Osteoblast (primary cell): ENCODE measurements around the gene C13orf46. TPM values are rescaled to one million over a fixed set of nuclear protein-coding genes. Genes with fewer than 3 reads are reported as not detected.

Experiments
- DNase-seq: peaks from one replicate; pipeline ENCODE4 v3.0.0; 2011; ENCODE audit warnings: low spot score, mixed read lengths; ENCODE audit not compliant: insufficient read length; ENCODE audit errors: missing footprints
- H2AFZ ChIP-seq: 2 replicates; pipeline ENCODE4 v1.6.0; 2011; ENCODE audit warnings: mild to moderate bottlenecking, low read length
- H3K27ac ChIP-seq: 2 replicates; pipeline ENCODE4 v1.5.1; 2011; ENCODE audit warnings: mild to moderate bottlenecking, low read depth, low read length, moderate library complexity
- H3K27me3 ChIP-seq: 2 replicates; pipeline ENCODE4 v1.6.0; 2012; ENCODE audit warnings: mild to moderate bottlenecking, control low read depth, inconsistent platforms, low read length, moderate library complexity; ENCODE audit not compliant: insufficient read depth
- H3K36me3 ChIP-seq: 2 replicates; pipeline ENCODE4 v1.5.1; 2011; ENCODE audit warnings: mild to moderate bottlenecking, low read length, control low read depth, moderate library complexity; ENCODE audit not compliant: insufficient read depth
- H3K4me1 ChIP-seq: 2 replicates; pipeline ENCODE4 v1.5.1; 2011; ENCODE audit warnings: mild to moderate bottlenecking, low read length, control low read depth, moderate library complexity; ENCODE audit not compliant: insufficient read depth
- H3K4me2 ChIP-seq: 2 replicates; pipeline ENCODE4 v1.6.0; 2011; ENCODE audit warnings: mild to moderate bottlenecking, low read length; ENCODE audit not compliant: insufficient read depth
- H3K4me3 ChIP-seq: fragments of 200-600 bp; sonication (generic); 3 replicates; pipeline ENCODE4 v1.5.1; 2012; ENCODE audit warnings: mild to moderate bottlenecking, low read length, inconsistent platforms; ENCODE audit not compliant: insufficient read depth
- H3K79me2 ChIP-seq: 2 replicates; pipeline ENCODE4 v1.6.0; 2012; ENCODE audit warnings: mild to moderate bottlenecking, low read length, control low read depth, inconsistent platforms; ENCODE audit not compliant: insufficient read depth
- H3K9me3 ChIP-seq: 2 replicates; pipeline ENCODE4 v1.5.1; 2011; ENCODE audit warnings: low read depth, low read length, control low read depth
- H4K20me1 ChIP-seq: 2 replicates; pipeline ENCODE4 v1.6.0; 2012; ENCODE audit warnings: mild to moderate bottlenecking, low read length, control low read depth; ENCODE audit not compliant: insufficient read depth
- CTCF ChIP-seq: IDR thresholded peaks from 2 replicates; pipeline ENCODE4 v1.5.1; 2011; ENCODE audit warnings: mild to moderate bottlenecking, low read depth, low read length, moderate library complexity; ENCODE audit errors: extremely low read depth
- total RNA-seq: library from RNA; depleted of rRNA; stranded (reverse); fragments of >200 nt; gene quantifications from 2 replicates; pipeline ENCODE4 v1.2.3, GENCODE V29; 2012

C13orf46 gene
- total RNA-seq, 1 donor: 0.36 TPM

- H3K4me3 ChIP-seq: no peak overlapping the region
- no peak overlapping the region for H3K4me2 ChIP-seq
- no peak for DNase-seq
- no peaks in the 10 kb centered on the region for H4K20me1 ChIP-seq
- no peak overlapping the region for H3K27ac ChIP-seq
- no peaks in the 10 kb centered on the region for H3K9me3 ChIP-seq
- H3K36me3 ChIP-seq: peaks cover 46% of the 10 kb centered on the region
- peaks cover 6% of the 10 kb centered on the region for H3K4me1 ChIP-seq
- no peaks in the 10 kb centered on the region for H3K79me2 ChIP-seq
- no peak for TF ChIP-seq CTCF
- H2AFZ ChIP-seq: no peak overlapping the region
- H3K27me3 ChIP-seq: no peaks in the 10 kb centered on the region
These were observed 3.8 kb downstream of the C13orf46 start for GRCh38 chr13:113969973-113970611.

GRCh38 chr13:113969311-113969972, 4.4 kb downstream of the C13orf46 start:
- H4K20me1 ChIP-seq: no peaks in the 10 kb centered on the region
- TF ChIP-seq CTCF: no peak
- H3K4me2 ChIP-seq: no peak overlapping the region
- H3K4me3 ChIP-seq: no peak overlapping the region
- H3K9me3 ChIP-seq: no peaks in the 10 kb centered on the region
- H2AFZ ChIP-seq: no peak overlapping the region
- H3K4me1 ChIP-seq: peaks cover 6% of the 10 kb centered on the region
- H3K27ac ChIP-seq: no peak overlapping the region
- no peaks in the 10 kb centered on the region for H3K79me2 ChIP-seq
- peaks cover 39% of the 10 kb centered on the region for H3K36me3 ChIP-seq
- H3K27me3 ChIP-seq: no peaks in the 10 kb centered on the region
- no peak for DNase-seq

- DNase-seq: no peak
- H3K27ac ChIP-seq: no peak overlapping the region
- H3K27me3 ChIP-seq: no peaks in the 10 kb centered on the region
- no peak overlapping the region for H3K4me3 ChIP-seq
- peaks cover 37% of the 10 kb centered on the region for H3K36me3 ChIP-seq
- TF ChIP-seq CTCF: no peak
- H3K4me2 ChIP-seq: no peak overlapping the region
- H3K79me2 ChIP-seq: no peaks in the 10 kb centered on the region
- peaks cover 6% of the 10 kb centered on the region for H3K4me1 ChIP-seq
- H2AFZ ChIP-seq: no peak overlapping the region
- H3K9me3 ChIP-seq: no peaks in the 10 kb centered on the region
- no peaks in the 10 kb centered on the region for H4K20me1 ChIP-seq
These were observed 5.2 kb downstream of the C13orf46 start for GRCh38 chr13:113968463-113969310.
